Neural cell (in vitro differentiated cells): ENCODE results near the gene IL20RA. TPM values are rescaled to one million over a fixed set of nuclear protein-coding genes. Genes with fewer than 3 reads are reported as not detected.
"Not testable (repeated sequence)": the region's sequence is repeated elsewhere in the genome, so short reads cannot be mapped to it uniquely, and the experiment has no call there.

Experiments used
- H2AFZ ChIP-seq: fragments of 200-600, 300-800 bp; sonication (generic), shearing (Covaris generic); 2 replicates; pipeline ENCODE4 v1.6.0; 2014; ENCODE audit warnings: low read depth, mild to moderate bottlenecking, antibody characterized with exemption, low read length, moderate library complexity
- H3F3A ChIP-seq: fragments of 200-600 bp; shearing (Covaris generic); 2 replicates; pipeline ENCODE4 v1.6.1; 2016; ENCODE audit warnings: mild to moderate bottlenecking, moderate library complexity, mixed read lengths, antibody characterized with exemption, low read length; ENCODE audit not compliant: insufficient read depth, poor library complexity, severe bottlenecking
- H3K27ac ChIP-seq: fragments of 200-600, 300-800 bp; sonication (generic), shearing (Covaris generic); 2 replicates; pipeline ENCODE4 v1.5.1; 2014; ENCODE audit warnings: mild to moderate bottlenecking, low read length, moderate library complexity
- H3K27me3 ChIP-seq: fragments of 300-800, 200-600 bp; sonication (generic), shearing (Covaris generic); 2 replicates; pipeline ENCODE4 v1.6.0; 2014; ENCODE audit warnings: mild to moderate bottlenecking, low read depth, low read length, moderate library complexity; ENCODE audit not compliant: insufficient read depth
- H3K36me3 ChIP-seq: fragments of 300-800, 200-600 bp; sonication (generic), shearing (Covaris generic); 2 replicates; pipeline ENCODE4 v1.5.1; 2014; ENCODE audit warnings: mild to moderate bottlenecking, antibody characterized with exemption, low read length, moderate library complexity; ENCODE audit not compliant: insufficient read depth
- H3K4me2 ChIP-seq: fragments of 300-800, 200-600 bp; sonication (generic), shearing (Covaris generic); 2 replicates; pipeline ENCODE4 v1.6.0; 2014; ENCODE audit warnings: mild to moderate bottlenecking, low read length
- H3K4me3 ChIP-seq: fragments of 300-800, 200-600 bp; sonication (generic), shearing (Covaris generic); 2 replicates; pipeline ENCODE4 v1.5.1; 2014; ENCODE audit warnings: mild to moderate bottlenecking, low read length, moderate library complexity
- H3K79me2 ChIP-seq: fragments of 200-600 bp; shearing (Covaris generic); replicated peaks from 2 replicates; pipeline ENCODE4 v1.6.0; 2014; ENCODE audit warnings: mild to moderate bottlenecking, low read length, moderate library complexity; ENCODE audit not compliant: insufficient read depth
- H3K9ac ChIP-seq: fragments of 300-800, 200-600 bp; sonication (generic), shearing (Covaris generic); 2 replicates; pipeline ENCODE4 v1.6.1; 2016; ENCODE audit warnings: mild to moderate bottlenecking, low read length, mixed read lengths
- H3K9me2 ChIP-seq: fragments of 200-600 bp; shearing (Covaris generic); 2 replicates; pipeline ENCODE4 v1.6.1; 2016; ENCODE audit warnings: mild to moderate bottlenecking, low read length, mixed read lengths; ENCODE audit not compliant: insufficient read depth
- H3K9me3 ChIP-seq: fragments of 200-600, 300-800 bp; sonication (generic), shearing (Covaris generic); 2 replicates; pipeline ENCODE4 v1.6.1; 2016; ENCODE audit warnings: mild to moderate bottlenecking, mixed run types, low read length, moderate library complexity, mixed read lengths
- H4K20me1 ChIP-seq: fragments of 200-600 bp; shearing (Covaris generic); 2 replicates; pipeline ENCODE4 v1.6.1; 2016; ENCODE audit warnings: mild to moderate bottlenecking, mixed run types; ENCODE audit not compliant: insufficient read depth
- CTCF ChIP-seq: fragments of 450-650 bp; IDR thresholded peaks from 2 replicates; pipeline ENCODE4 v1.5.1; 2014; ENCODE audit warnings: antibody characterized with exemption, mild to moderate bottlenecking, moderate library complexity; ENCODE audit not compliant: poor library complexity, severe bottlenecking
- EP300 ChIP-seq: fragments of 450-650 bp; conservative IDR thresholded peaks from 2 replicates; pipeline ENCODE4 v1.6.1; 2014; ENCODE audit warnings: antibody characterized with exemption, mild to moderate bottlenecking, moderate library complexity; ENCODE audit not compliant: poor library complexity, severe bottlenecking
- EZH2 ChIP-seq: fragments of 200-600, 300-800 bp; shearing (Covaris generic), sonication (generic); IDR thresholded peaks from 2 replicates; pipeline ENCODE4 v1.6.1; 2014; ENCODE audit warnings: antibody characterized with exemption, low read length, borderline replicate concordance, mild to moderate bottlenecking; ENCODE audit not compliant: insufficient read depth, poor library complexity, severe bottlenecking
- MXI1 ChIP-seq: fragments of 450-650 bp; conservative IDR thresholded peaks from 2 replicates; pipeline ENCODE4 v1.6.1; 2014; ENCODE audit warnings: antibody characterized with exemption, mild to moderate bottlenecking; ENCODE audit not compliant: poor library complexity, severe bottlenecking
- POLR2AphosphoS5 ChIP-seq: IDR thresholded peaks from 2 replicates; pipeline ENCODE4 v1.6.1; 2012
- RAD21 ChIP-seq: fragments of 450-650 bp; conservative IDR thresholded peaks from 2 replicates; pipeline ENCODE4 v1.6.1; 2014; ENCODE audit warnings: antibody characterized with exemption, mild to moderate bottlenecking, moderate library complexity
- REST ChIP-seq: IDR thresholded peaks from 2 replicates; pipeline ENCODE4 v1.6.1; 2012; ENCODE audit warnings: borderline replicate concordance
- SMC3 ChIP-seq: fragments of 450-650 bp; conservative IDR thresholded peaks from 2 replicates; pipeline ENCODE4 v1.6.1; 2014; ENCODE audit warnings: antibody characterized with exemption, mild to moderate bottlenecking, moderate library complexity; ENCODE audit not compliant: poor library complexity
- TAF1 ChIP-seq: IDR thresholded peaks from 2 replicates; pipeline ENCODE4 v1.6.1; 2012; ENCODE audit warnings: low read depth
- polyA plus RNA-seq: library from polyadenylated mRNA; depleted of rRNA; stranded (reverse); fragments of >200 nt; gene quantifications from 2 replicates; pipeline ENCODE4 v1.2.3, GENCODE V29; 2014

Gene IL20RA
- polyA plus RNA-seq, 1 donor from 2014 or later = not detected

GRCh38 chr6:136975089-136975715, 69.6 kb downstream of the IL20RA start:
- Histone ChIP-seq H3F3A (no peaks in the 10 kb centered on the region), H3K4me2 (no peak overlapping the region), H3K36me3 (no peaks in the 10 kb centered on the region), H3K27me3 (no peaks in the 10 kb centered on the region), H3K9me3 (no peaks in the 10 kb centered on the region), H3K27ac (no peak overlapping the region), H3K9me2 (no peaks in the 10 kb centered on the region), H2AFZ (no peak overlapping the region), H3K9ac (no peak overlapping the region), H3K4me3 (no peak overlapping the region), H3K79me2 (no peaks in the 10 kb centered on the region), H4K20me1 (no peaks in the 10 kb centered on the region)
- no peak for TF ChIP-seq MXI1
- TF ChIP-seq EP300 = no peak
- no peak for TF ChIP-seq REST
- no peak for TF ChIP-seq TAF1
- TF ChIP-seq RAD21 = no peak
- no peak for TF ChIP-seq CTCF
- no peak for TF ChIP-seq EZH2

GRCh38 chr6:136973781-136974180, 71.0 kb downstream of the IL20RA start:
- not testable (repeated sequence) for H3K9me3 ChIP-seq, H3K4me2 ChIP-seq, H3K27ac ChIP-seq, H3F3A ChIP-seq, H3K36me3 ChIP-seq, H4K20me1 ChIP-seq, H3K4me3 ChIP-seq, H3K79me2 ChIP-seq, H3K9ac ChIP-seq, H3K9me2 ChIP-seq, H3K27me3 ChIP-seq, H2AFZ ChIP-seq

GRCh38 chr6:136971609-136972008, 73.2 kb downstream of the IL20RA start:
- H3K79me2 ChIP-seq = no peaks in the 10 kb centered on the region
- H3K9ac ChIP-seq = no peak overlapping the region
- no peaks in the 10 kb centered on the region for H3F3A ChIP-seq
- no peaks in the 10 kb centered on the region for H3K36me3 ChIP-seq
- H3K4me2 ChIP-seq = no peak overlapping the region
- H3K4me3 ChIP-seq = no peak overlapping the region
- no peak overlapping the region for H2AFZ ChIP-seq
- no peaks in the 10 kb centered on the region for H3K9me2 ChIP-seq
- no peaks in the 10 kb centered on the region for H4K20me1 ChIP-seq
- no peak overlapping the region for H3K27ac ChIP-seq
- no peak for TF ChIP-seq POLR2AphosphoS5
- no peak for TF ChIP-seq SMC3
- TF ChIP-seq CTCF = no peak
- TF ChIP-seq EZH2 = no peak
- TF ChIP-seq TAF1 = no peak
- TF ChIP-seq MXI1 = no peak
- no peak for TF ChIP-seq RAD21
- TF ChIP-seq EP300 = no peak
- no peak for TF ChIP-seq REST
- H3K9me3 ChIP-seq = no peaks in the 10 kb centered on the region
- H3K27me3 ChIP-seq = no peaks in the 10 kb centered on the region
